Hippocampal formation (tissue), 2 donors: ENCODE results near the gene EPN3.

Experiments used
- DNase-seq, 2 donors: peaks; one replicate each; lab custom pipeline; 2025; lab: John Stamatoyannopoulos, UW

Gene EPN3

DNA sequence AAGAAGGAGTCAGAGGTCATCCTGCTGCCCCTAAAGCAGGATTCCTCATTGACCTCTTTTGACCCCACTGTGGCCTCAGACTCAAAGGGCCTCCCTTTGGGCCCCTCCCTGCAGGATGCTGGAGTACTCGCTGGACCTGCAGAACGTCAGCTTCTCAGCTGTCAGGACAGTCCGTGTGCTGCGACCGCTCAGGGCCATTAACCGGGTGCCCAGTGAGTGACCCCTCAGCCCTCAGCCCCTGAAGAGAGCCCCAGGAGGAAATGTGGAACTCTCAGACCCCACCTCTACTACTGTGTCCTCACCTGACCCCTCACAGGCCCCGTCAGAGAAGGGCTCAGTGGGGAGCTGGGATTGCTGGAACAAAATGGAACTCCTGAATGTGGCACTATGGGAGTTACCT is 37.1 kb downstream of the EPN3 start:
- DNase-seq = no peak

GRCh38 chr17:50570032-50570431 is 37.5 kb downstream of the EPN3 start:
- DNase-seq = no peak

GRCh38 chr17:50570528-50570927 is 38.0 kb downstream of the EPN3 start:
- DNase-seq = no peak

DNA sequence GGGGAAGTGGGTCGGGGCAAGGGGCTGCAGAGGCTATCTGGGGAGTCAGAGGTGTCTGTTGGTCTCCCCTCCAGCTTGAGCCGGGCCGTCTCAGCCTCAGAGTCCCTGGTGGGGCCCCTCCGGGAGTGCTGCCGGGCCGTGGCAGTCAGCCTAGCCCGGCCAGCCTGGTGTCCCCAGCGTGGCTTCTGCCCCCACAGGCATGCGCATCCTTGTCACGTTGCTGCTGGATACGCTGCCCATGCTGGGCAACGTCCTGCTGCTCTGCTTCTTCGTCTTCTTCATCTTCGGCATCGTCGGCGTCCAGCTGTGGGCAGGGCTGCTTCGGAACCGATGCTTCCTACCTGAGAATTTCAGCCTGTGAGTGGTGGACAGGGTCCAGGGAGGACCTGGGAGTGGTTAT is 39.1 kb downstream of the EPN3 start:
- no peak for DNase-seq

DNA sequence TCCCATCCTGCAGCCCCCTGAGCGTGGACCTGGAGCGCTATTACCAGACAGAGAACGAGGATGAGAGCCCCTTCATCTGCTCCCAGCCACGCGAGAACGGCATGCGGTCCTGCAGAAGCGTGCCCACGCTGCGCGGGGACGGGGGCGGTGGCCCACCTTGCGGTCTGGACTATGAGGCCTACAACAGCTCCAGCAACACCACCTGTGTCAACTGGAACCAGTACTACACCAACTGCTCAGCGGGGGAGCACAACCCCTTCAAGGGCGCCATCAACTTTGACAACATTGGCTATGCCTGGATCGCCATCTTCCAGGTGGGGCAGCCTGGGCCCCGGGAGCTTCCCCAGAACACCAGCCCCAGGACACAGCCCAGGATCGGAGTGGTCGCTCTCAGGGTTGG is 40.0 kb downstream of the EPN3 start:
- no peak for DNase-seq

DNA sequence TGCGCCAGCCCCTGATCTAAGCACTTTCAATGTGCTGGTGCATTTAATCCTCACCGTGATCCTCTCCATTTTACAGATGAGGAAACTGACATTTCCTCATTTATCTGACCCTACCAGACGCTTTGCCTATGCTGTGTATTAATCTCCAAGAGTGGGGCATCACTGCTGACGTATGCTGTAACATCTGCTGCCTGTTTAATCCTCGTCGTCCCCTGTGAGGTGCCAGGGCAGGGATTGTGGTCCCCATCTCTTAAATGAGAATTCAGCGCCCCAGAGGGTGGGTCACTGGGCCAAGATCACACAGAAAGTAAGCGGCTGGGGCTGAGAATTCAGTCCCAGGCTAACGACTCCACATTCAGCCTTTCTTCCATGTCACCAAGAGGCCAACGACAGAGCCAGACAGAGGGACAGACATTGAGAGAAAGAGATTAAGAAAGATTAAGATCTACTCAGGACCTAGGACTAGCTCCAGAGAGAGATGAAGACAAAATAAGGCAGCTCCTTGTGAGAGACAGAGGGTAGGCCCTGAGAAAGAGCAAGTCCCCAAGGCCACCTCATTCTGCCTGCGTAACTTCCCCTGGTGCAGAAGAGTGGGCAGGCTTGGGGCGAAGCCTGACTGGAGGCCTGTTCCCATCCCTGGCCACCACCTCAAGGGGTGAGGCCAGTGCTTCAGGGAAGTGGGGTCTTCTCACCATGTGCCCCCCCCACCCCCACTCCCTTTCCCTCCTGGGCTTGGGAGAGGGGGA is 41.5 kb downstream of the EPN3 start:
- DNase-seq = no peak

- DNase-seq = no peak
Observed at GRCh38 chr17:50575581-50576210, 43.2 kb downstream of the EPN3 start.

GRCh38 chr17:50576864-50577263 is 44.3 kb downstream of the EPN3 start:
- no peak for DNase-seq

- DNase-seq = no peak
Observed at GRCh38 chr17:50577451-50577954, 45.0 kb downstream of the EPN3 start.

- no peak for DNase-seq
Observed at GRCh38 chr17:50578173-50578572, 45.6 kb downstream of the EPN3 start.

DNA sequence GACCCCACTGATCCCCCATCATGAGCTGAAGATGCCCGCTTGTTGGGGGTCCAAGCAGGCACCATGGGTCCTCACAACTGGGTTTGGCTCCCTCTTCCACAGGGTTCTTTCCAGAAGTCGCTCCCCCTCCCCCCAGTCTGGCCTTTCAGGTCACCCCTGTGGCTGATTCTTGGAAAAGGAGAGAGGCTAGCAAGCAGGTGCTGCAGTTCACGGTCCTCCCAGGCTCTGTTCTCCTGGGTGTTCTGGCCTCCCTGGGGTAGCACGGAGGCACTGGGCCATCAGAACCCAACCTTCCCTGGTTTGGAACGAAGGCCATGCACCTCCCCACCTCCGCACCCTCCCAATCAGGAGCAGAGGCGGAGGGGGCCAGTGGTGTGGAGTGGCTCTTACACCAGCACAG is 46.9 kb downstream of the EPN3 start:
- no peak for DNase-seq

DNA sequence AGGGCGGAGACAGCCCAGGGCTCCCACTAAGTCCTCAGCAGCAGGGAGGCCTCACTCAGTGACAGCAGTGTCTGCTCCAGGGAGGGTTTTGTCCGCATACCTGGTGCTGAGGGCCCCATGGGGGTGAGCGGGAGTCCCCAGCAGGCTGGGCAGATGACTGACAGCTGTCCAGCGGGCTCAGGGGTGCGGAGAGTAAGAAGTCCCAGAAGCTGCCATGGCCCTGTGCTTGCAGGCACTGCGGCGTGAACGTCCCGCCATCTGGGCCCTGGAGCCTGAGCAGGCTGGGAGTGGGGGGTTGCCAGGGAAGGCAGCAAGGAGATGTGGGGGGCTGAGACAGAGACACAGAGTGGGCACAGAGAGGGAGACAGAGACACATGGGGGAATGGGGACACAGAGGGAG is 48.1 kb downstream of the EPN3 start:
- DNase-seq = no peak

- no peak for DNase-seq
Observed at GRCh38 chr17:50581316-50581715, 48.8 kb downstream of the EPN3 start.

- DNase-seq = no peak
Observed at GRCh38 chr17:50582741-50583140, 50.2 kb downstream of the EPN3 start.

DNA sequence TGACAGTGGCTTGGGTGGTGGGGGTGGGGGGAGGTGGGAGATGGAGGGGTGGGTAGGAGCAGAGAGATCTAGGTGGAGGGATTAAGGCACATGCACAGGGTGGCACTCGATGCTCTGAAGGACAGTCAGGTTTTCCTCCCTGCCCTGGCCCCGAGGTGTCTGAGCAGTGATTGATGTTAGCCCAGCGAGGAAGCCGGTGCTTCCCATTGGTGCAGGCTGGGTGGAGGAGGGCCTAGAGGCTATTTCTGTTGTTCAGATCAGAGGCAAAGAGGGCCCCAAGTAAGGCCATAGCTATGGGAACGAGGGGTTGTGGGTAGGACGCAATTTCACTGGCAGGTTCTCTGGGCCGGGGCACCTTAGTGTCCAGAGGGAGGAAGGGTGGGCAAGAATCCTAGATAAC is 51.1 kb downstream of the EPN3 start:
- no peak for DNase-seq

- no peak for DNase-seq
Observed at GRCh38 chr17:50584116-50584515, 51.6 kb downstream of the EPN3 start.

DNA sequence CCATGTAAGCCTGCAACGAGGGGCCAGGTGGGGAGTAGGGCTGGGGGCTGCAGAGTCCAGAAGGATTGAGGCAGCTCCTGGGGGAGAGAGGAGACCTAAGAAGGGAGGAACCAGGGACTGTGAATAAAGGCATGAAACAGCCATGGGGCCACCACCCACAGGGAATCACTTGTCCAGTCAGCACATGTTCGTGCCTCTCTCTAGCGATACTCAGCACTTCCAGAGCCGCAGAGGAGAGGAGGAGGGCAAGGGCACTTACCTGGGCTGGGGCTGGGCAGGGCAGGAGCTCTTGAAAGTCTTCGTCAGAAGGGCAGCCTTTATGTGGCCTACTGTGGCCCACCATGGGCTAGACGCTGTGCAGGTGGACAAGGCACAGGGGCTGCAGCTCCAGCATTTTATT is 52.2 kb downstream of the EPN3 start:
- no peak for DNase-seq

DNA sequence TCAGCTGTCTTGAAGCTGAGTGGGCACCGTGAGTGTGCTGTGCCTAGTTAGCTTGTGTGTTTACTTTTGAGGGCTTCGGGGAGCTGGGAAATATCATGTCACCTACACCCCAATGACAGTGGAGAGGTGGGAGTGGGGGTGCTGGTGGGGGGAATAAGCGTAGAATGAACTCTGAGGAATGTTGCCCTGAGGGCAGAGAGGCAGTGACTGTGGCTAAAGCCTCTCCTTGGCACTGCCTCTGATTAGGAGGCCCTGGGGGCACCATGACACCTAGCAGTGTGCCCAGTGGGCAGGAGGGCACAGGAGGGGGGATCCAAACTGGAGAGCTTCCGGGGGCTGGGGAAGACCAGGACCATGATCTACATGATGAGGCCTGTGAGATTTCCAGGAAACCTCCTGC is 52.8 kb downstream of the EPN3 start:
- no peak for DNase-seq

DNA sequence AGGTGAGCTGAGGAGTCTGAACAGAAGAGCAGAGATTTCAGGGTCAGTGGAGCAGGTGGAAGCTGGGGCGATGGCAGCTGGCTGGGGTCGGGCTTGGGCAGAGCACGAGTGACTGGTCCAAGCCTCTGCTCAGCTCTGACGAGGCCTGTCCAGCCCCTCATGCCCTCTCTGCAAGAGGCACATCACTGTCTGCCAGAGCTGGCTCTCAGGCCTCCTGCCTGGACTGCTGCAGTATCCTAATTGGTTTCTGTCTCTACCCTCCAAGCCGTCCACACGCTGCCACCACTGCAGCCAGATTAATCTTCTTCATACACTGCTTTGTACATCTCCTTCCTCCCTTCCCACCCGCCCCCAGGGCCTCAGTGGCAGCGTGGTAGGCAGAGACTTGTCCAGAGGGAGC is 53.4 kb downstream of the EPN3 start:
- DNase-seq = no peak

- no peak for DNase-seq
Observed at GRCh38 chr17:50586421-50587247, 54.1 kb downstream of the EPN3 start.

DNA sequence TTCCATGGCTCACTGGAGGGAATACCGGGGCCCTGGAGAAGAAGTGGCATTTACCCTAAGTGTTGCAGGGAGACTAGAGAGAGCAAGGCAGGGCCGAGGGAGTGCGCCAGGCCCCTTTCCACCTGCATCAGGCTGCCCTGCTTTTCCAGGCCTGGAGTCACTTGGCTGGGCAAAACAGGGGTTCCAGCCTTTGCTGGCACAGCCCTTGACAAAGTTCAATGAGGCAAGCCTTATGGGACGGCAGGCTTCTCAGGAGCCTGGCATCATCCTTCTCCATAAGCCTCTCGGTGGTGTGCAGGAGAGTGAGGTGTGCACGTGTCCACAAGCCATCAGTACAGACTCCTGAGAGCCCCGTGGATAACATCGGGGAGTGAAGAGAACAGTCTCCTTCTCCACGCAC is 55.0 kb downstream of the EPN3 start:
- DNase-seq = no peak

- DNase-seq = no peak
Observed at GRCh38 chr17:50588391-50589049, 56.0 kb downstream of the EPN3 start.
